Brain microvascular endothelial cell (primary cell): Measurements from ENCODE around the gene C1QTNF7.

Source experiments
- DNase-seq: peaks from one replicate; pipeline ENCODE4 v3.0.0-alpha.2; 2020
- H3K27ac ChIP-seq: fragments of 250-450 bp; sonication (Bioruptor Pico); 2 replicates; pipeline ENCODE4 v1.5.1; 2020; ENCODE audit warnings: mild to moderate bottlenecking, moderate library complexity
- H3K27me3 ChIP-seq: fragments of 250-450 bp; sonication (Bioruptor Pico); replicated peaks from 2 replicates; pipeline ENCODE4 v1.5.1; 2020; ENCODE audit warnings: mild to moderate bottlenecking
- H3K36me3 ChIP-seq: fragments of 250-450 bp; sonication (Bioruptor Pico); replicated peaks from 2 replicates; pipeline ENCODE4 v1.5.1; 2020; ENCODE audit warnings: mild to moderate bottlenecking
- H3K4me3 ChIP-seq: 2 replicates; pipeline ENCODE4 v1.5.1; 2011; ENCODE audit warnings: low read depth, mild to moderate bottlenecking, control low read depth, low read length, moderate library complexity
- CTCF ChIP-seq: IDR thresholded peaks from 2 replicates; pipeline ENCODE4 v1.5.1; 2011; ENCODE audit warnings: low read depth, mild to moderate bottlenecking, moderate library complexity, low read length, control low read depth, inconsistent platforms; ENCODE audit errors: missing control alignments
- in situ Hi-C: cut with HindIII; loops from 2 replicates; pipeline ENCODE4 v1.10.0; 2017; ENCODE audit warnings: low sequenced_read_pairs, low pct_ligation_motif_present

Gene C1QTNF7

GRCh38 chr4:15438939-15439524 lies 11.2 kb downstream of the C1QTNF7 start:
- TF ChIP-seq CTCF, result no peak
- H3K27me3 ChIP-seq, result no peaks in the 10 kb centered on the region
- no peak overlapping the region for H3K27ac ChIP-seq
- no peaks in the 10 kb centered on the region for H3K36me3 ChIP-seq
- in situ Hi-C loops, result no loop called here
- H3K4me3 ChIP-seq, result no peak overlapping the region
- DNase-seq, result no peak

GRCh38 chr4:15443371-15444160 lies 15.7 kb downstream of the C1QTNF7 start:
- no peaks in the 10 kb centered on the region for H3K36me3 ChIP-seq
- TF ChIP-seq CTCF, result no peak
- no peak overlapping the region for H3K27ac ChIP-seq
- DNase-seq, result no peak
- no peak overlapping the region for H3K4me3 ChIP-seq
- H3K27me3 ChIP-seq, result no peaks in the 10 kb centered on the region
- in situ Hi-C loops, result no loop called here

GRCh38 chr4:15444276-15444675 lies 16.4 kb downstream of the C1QTNF7 start:
- in situ Hi-C loops, result no loop called here
- Histone ChIP-seq H3K36me3 (no peaks in the 10 kb centered on the region), H3K27ac (no peak overlapping the region)

GRCh38 chr4:15444879-15445547 lies 17.2 kb downstream of the C1QTNF7 start:
- H3K4me3 ChIP-seq, result no peak overlapping the region
- H3K36me3 ChIP-seq, result no peaks in the 10 kb centered on the region
- no peak overlapping the region for H3K27ac ChIP-seq
- no peak for TF ChIP-seq CTCF
- in situ Hi-C loops, result no loop called here
- DNase-seq, result no peak
- no peaks in the 10 kb centered on the region for H3K27me3 ChIP-seq

More at GRCh38 chr4:15444276-15444675, 16.4 kb downstream of the C1QTNF7 start:
- DNase-seq, result no peak
- H3K4me3 ChIP-seq, result no peak overlapping the region
- H3K27me3 ChIP-seq, result no peaks in the 10 kb centered on the region
- TF ChIP-seq CTCF, result no peak

GRCh38 chr4:15451181-15451865 lies 23.5 kb downstream of the C1QTNF7 start:
- Histone ChIP-seq H3K4me3 (no peak overlapping the region), H3K27me3 (no peaks in the 10 kb centered on the region), H3K36me3 (no peaks in the 10 kb centered on the region), H3K27ac (peak overlapping the region; percentile 86)
- peak; percentile 20 for DNase-seq
- no peak for TF ChIP-seq CTCF
- in situ Hi-C loops, result loop anchor here (25.0 kb wide), 1 partner anchor 214 kb away; no protein-coding TSS in a partner anchor
